NB4 (cell line): ENCODE measurements around the gene TMEM63C.

Experiments used
- POLR2A ChIP-seq: IDR thresholded peaks from 2 replicates; pipeline ENCODE4 v1.6.1; 2011; ENCODE audit warnings: mild to moderate bottlenecking; ENCODE audit not compliant: insufficient read length; ENCODE audit errors: extremely low read depth
- TF ChIP-seq, protein P1 (sequence below): IDR thresholded peaks from one replicate; pipeline ENCODE4 v1.5.1; 2012; ENCODE audit warnings: low read depth, low read length

DNA sequence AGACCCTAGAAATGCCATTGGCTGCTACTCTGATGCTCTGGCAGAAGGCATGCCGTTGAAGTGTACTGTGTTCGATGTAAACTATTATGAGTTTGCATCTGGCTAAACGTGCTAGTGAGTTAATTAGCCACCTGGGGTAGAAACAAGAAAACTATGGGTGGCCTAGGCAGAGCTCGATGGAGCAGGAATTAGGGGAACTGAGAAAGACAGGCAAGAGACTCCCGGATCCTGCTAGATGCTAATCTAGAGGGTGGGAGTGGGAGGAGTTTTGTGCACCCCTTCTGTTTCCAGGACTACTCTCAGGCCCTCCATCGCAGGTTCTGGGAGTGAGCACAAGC, 32.0 kb downstream of the TMEM63C start:
- no peak for TF ChIP-seq POLR2A
- TF ChIP-seq, protein P1, sequence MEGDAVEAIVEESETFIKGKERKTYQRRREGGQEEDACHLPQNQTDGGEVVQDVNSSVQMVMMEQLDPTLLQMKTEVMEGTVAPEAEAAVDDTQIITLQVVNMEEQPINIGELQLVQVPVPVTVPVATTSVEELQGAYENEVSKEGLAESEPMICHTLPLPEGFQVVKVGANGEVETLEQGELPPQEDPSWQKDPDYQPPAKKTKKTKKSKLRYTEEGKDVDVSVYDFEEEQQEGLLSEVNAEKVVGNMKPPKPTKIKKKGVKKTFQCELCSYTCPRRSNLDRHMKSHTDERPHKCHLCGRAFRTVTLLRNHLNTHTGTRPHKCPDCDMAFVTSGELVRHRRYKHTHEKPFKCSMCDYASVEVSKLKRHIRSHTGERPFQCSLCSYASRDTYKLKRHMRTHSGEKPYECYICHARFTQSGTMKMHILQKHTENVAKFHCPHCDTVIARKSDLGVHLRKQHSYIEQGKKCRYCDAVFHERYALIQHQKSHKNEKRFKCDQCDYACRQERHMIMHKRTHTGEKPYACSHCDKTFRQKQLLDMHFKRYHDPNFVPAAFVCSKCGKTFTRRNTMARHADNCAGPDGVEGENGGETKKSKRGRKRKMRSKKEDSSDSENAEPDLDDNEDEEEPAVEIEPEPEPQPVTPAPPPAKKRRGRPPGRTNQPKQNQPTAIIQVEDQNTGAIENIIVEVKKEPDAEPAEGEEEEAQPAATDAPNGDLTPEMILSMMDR, result no peak
